Breast epithelium (tissue), 4 donors: ENCODE measurements around the gene CRK. TPM values are rescaled to one million over a fixed set of nuclear protein-coding genes. Genes with fewer than 3 reads are reported as not detected.
A peak's percentile ranks its signal among the peaks of the same experiment; 100 is the strongest.
"Not testable (repeated sequence)": the region's sequence is repeated elsewhere in the genome, so short reads cannot be mapped to it uniquely, and the experiment has no call there.

Experiments used
- DNase-seq, 2 donors: peaks; one replicate each; pipeline ENCODE4 v3.0.0-alpha.2; 2019; ENCODE audit warnings: low spot score in 2 of 2
- H3K27ac ChIP-seq, 2 donors: fragments of 200-600 bp; sonication (generic) in 1 of 2; one replicate each; pipeline ENCODE4 v1.5.1; 2016 to 2019; ENCODE audit warnings: mild to moderate bottlenecking in 1 of 2
- H3K27me3 ChIP-seq, 2 donors: fragments of 200-600 bp; sonication (generic) in 1 of 2; one replicate each; pipeline versions ENCODE4 v1.5.1 to v1.6.0; 2017 to 2019; ENCODE audit warnings: control low read depth in 1 of 2, mild to moderate bottlenecking in 1 of 2
- H3K36me3 ChIP-seq: fragments of 200-600 bp; one replicate; pipeline ENCODE4 v1.5.1; 2019
- H3K4me1 ChIP-seq, 2 donors: fragments of 200-600 bp; sonication (generic); one replicate each; pipeline ENCODE4 v1.5.1; 2016 to 2019; ENCODE audit warnings: control low read depth in 1 of 2
- H3K4me3 ChIP-seq, 3 donors: fragments of 200-600 bp; sonication (generic); 1 replicate in 2 of 3; 2 replicates in 1 of 3; pipeline ENCODE4 v1.5.1; 2016 to 2019; ENCODE audit warnings: mild to moderate bottlenecking in 3 of 3, moderate library complexity in 2 of 3
- H3K9me3 ChIP-seq, 2 donors: fragments of 200-600 bp; sonication (generic) in 1 of 2; one replicate each; pipeline ENCODE4 v1.5.1; 2016 to 2019; ENCODE audit warnings: control low read depth in 1 of 2
- POLR2A ChIP-seq: fragments of 450-650 bp; IDR thresholded peaks from one replicate; pipeline ENCODE4 v1.6.1; 2016; ENCODE audit warnings: antibody characterized with exemption, mild to moderate bottlenecking, moderate library complexity
- POLR2AphosphoS5 ChIP-seq, 3 donors: sonication (generic); formaldehyde crosslinking; IDR thresholded peaks; one replicate each; pipeline ENCODE4 v1.6.1; 2017; ENCODE audit warnings: antibody characterized with exemption in 3 of 3
- intact Hi-C: fragments of 100-400 bp; cut with DNase I; formaldehyde crosslinking; loops from one replicate; pipeline ENCODE4 v1.15.1; 2023; ENCODE audit warnings: low total_unique reads
- total RNA-seq, 3 donors: library from RNA; depleted of rRNA; stranded (reverse); fragments of >200 nt; gene quantifications; one replicate each; pipeline ENCODE4 v1.1.0, GENCODE V29; 2016
- TF ChIP-seq, protein P1 (sequence below), 3 donors: fragments of 450-650 bp; IDR thresholded peaks; one replicate each; pipeline ENCODE4 v1.5.1; 2016 to 2017; ENCODE audit warnings: antibody characterized with exemption in 3 of 3, mild to moderate bottlenecking in 3 of 3, moderate library complexity in 3 of 3

CRK gene
- total RNA-seq, 3 donors from 2014 or later = 73.7 to 84.5 (median 76.8) TPM

DNA sequence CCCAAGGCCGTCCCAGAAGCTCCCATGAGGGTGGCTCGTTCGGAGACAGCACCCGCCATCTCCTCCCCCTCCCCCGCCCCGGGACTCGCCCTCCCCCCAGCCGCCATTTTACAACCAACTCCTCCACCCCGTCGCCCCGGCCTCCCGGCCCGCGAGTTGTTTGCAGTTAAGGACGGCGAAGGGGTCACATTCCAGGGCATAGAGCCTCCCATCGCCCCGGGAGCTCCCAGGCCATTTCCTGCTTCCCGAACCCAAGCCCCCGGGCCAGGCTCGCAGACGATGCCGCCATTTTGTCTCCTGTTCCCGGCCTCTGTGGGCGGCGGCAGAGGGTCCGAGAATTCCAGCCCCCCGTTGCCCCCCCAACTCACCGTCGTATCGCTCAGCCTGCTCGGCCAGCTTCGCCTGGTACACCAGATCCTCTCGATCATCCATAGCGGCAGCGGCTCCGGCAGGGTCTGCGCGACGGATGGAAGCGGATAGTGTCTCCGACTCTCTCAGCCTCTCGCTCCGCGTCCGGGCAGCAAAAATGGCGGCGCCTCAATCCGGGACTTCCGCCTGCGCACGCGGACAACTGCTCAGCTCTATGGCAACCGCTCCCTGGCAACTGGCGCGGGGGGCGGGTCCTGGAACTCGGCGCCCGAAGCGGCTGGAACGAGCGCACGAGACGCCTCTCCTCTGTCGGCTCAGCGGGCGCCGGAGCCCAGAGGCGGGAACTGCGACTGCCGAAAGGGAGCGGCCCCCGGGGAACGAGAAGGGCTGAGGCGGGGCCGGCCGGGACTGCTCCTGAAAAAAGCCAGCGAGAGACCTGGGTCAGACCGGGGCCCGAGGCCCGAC is 56.1 kb downstream of the CRK start, which contains the start of gene YWHAE:
YWHAE (minus strand) TSS at position 544 of the 834 bp plus-strand sequence; CDS start at position 432, 112 bp downstream.
- Histone ChIP-seq H3K36me3 (no peaks in the 10 kb centered on the region), H3K4me3 (peak within 1 kb of the TSS; percentile 79 to 81 (median 80)), H3K27ac (peak within 1 kb of the TSS; percentile 95 to 99), H3K4me1 (peaks cover 0 to 12% of the 10 kb centered on the region in 2 donors), H3K9me3 (no peaks in the 10 kb centered on the region), H3K27me3 (no peaks in the 10 kb centered on the region)
- TF ChIP-seq POLR2A (peak; percentile 98), POLR2AphosphoS5 (IDR thresholded peaks at IDR 0.05) (peak; percentile 98)
- TF ChIP-seq, protein P1, sequence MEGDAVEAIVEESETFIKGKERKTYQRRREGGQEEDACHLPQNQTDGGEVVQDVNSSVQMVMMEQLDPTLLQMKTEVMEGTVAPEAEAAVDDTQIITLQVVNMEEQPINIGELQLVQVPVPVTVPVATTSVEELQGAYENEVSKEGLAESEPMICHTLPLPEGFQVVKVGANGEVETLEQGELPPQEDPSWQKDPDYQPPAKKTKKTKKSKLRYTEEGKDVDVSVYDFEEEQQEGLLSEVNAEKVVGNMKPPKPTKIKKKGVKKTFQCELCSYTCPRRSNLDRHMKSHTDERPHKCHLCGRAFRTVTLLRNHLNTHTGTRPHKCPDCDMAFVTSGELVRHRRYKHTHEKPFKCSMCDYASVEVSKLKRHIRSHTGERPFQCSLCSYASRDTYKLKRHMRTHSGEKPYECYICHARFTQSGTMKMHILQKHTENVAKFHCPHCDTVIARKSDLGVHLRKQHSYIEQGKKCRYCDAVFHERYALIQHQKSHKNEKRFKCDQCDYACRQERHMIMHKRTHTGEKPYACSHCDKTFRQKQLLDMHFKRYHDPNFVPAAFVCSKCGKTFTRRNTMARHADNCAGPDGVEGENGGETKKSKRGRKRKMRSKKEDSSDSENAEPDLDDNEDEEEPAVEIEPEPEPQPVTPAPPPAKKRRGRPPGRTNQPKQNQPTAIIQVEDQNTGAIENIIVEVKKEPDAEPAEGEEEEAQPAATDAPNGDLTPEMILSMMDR (IDR thresholded peaks at IDR 0.05) = peak in 1 of 3 donors; percentile 25
- DNase-seq = peak; percentile 96
- intact Hi-C loops = loop anchor here (5.0 kb wide), 1 partner anchor 612 kb away; no protein-coding TSS in a partner anchor

DNA sequence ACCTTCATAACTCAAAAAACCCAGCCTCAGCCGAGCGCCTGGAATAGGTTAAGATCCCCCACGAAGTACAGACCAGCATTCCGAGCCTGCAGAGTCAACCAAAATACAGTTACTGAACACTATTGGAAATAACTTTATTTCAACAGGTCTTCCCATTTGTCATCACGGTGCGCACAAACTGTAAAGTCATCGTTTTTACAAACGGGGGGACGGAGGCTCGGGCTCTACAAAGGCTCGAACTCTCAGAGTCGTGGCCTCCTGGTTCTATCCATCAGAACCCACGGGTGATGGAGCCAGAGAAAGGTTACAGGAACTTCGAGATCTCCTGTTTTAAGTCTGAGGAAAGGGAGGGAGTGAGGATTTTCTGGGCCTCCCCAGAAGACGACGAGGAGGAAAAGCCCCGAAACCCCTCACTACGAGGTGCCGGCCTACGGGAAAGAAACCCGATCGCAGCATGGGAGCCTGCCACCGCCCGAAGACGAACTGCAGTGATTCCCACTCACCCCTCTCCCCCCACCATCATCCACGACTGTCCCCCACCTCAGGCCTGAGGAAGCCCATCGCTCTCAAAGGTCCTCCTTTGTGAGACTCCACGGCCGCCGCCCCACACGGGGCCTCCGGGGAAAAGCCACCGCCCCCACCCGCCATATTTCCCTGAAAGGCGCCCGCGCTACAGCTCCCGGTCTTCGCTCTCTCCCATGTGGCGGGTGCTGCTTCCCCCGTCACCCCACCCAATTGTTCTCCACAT is 56.9 kb downstream of the CRK start:
- peak in 1 of 2 donors; percentile 60 for DNase-seq
- H3K36me3 ChIP-seq = no peaks in the 10 kb centered on the region
- H3K4me3 ChIP-seq = peak overlapping the region; percentile 79 to 81 (median 80)
- H3K27ac ChIP-seq = peak overlapping the region; percentile 95 to 99
- intact Hi-C loops = loop anchor here (5.0 kb wide), 1 partner anchor 613 kb away; no protein-coding TSS in a partner anchor
- H3K9me3 ChIP-seq = no peaks in the 10 kb centered on the region
- H3K4me1 ChIP-seq = peaks cover 0 to 13% of the 10 kb centered on the region in 2 donors
- TF ChIP-seq POLR2AphosphoS5 (IDR thresholded peaks at IDR 0.05) (no peak), POLR2A (no peak)
- TF ChIP-seq, protein P1 (IDR thresholded peaks at IDR 0.05) = no peak
- no peaks in the 10 kb centered on the region for H3K27me3 ChIP-seq

DNA sequence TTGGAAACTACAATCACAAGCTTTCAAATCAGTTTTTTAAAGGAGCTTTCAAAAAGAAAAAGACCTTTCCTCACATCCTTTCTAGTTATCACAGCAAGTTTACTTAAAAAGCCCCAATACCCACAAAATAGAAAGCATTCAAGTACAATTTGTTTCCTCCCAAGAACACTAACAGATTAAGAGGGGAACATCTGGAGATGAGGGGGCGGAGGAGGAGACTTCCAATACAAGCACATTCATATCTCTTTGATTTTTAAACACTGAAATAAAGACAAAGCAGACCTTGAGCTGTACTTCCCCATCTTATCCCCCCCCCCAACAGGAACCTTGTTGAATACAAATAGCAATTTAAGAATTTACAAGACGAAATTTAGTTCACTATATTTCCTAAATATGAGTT is 58.0 kb downstream of the CRK start:
- no peak for DNase-seq
- TF ChIP-seq POLR2A = no peak
- no peak for TF ChIP-seq POLR2AphosphoS5 (IDR thresholded peaks at IDR 0.05)
- TF ChIP-seq, protein P1 (IDR thresholded peaks at IDR 0.05) = no peak
- Histone ChIP-seq H3K4me3 (peak overlapping the region; percentile 79 to 81 (median 80)), H3K27me3 (no peaks in the 10 kb centered on the region), H3K4me1 (peaks cover 0 to 23% of the 10 kb centered on the region in 2 donors), H3K36me3 (no peaks in the 10 kb centered on the region), H3K9me3 (no peaks in the 10 kb centered on the region), H3K27ac (peak overlapping the region; percentile 36 to 99)
- intact Hi-C loops = loop anchor here (5.0 kb wide), 1 partner anchor 614 kb away; no protein-coding TSS in a partner anchor

DNA sequence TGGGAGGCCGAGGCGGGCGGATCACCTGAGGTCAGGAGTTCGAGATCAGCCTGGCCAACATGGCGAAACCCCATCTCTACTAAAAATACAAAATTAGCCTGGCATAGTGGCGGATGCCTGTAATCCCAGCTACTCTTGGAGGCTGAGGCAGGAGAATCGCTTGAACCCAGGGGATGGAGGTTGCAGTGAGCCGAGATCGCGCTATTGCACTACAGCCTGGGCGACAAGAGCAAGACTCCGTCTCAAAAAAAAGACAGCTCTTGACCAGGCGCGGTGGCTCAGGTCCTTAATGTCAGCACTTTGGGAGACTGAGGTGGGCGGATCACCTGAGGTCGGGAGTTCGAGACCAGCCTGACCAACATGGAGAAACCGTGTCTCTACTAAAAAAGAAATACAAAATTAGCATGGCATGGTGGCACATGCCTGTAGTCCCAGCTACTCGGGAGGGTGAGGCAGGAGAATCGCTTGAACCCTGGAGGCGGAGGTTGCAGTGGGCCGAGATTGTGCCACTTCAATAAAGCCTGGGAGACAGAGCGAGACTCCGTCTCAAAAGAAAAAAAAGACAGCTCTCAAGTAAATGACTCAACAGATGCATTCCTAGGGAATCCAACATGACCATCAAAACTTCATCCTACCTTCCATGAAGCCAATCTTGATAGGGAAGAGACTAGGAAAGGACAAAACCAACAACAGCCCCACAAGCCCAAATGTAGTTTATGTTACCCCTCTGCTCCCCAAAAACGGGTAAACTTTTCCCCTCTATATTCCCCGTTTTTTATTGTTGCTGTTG is 60.0 kb downstream of the CRK start:
- H3K27me3 ChIP-seq, DNase-seq, H3K36me3 ChIP-seq, H3K9me3 ChIP-seq: not testable (repeated sequence)
- intact Hi-C loops = loop anchor here (5.0 kb wide), 1 partner anchor 616 kb away; no protein-coding TSS in a partner anchor
- Histone ChIP-seq H3K4me1 (peaks cover 0 to 25% of the 10 kb centered on the region in 2 donors), H3K4me3 (peak overlapping the region in 1 of 3 donors; percentile 10), H3K27ac (peak overlapping the region in 1 of 2 donors; percentile 99)

DNA sequence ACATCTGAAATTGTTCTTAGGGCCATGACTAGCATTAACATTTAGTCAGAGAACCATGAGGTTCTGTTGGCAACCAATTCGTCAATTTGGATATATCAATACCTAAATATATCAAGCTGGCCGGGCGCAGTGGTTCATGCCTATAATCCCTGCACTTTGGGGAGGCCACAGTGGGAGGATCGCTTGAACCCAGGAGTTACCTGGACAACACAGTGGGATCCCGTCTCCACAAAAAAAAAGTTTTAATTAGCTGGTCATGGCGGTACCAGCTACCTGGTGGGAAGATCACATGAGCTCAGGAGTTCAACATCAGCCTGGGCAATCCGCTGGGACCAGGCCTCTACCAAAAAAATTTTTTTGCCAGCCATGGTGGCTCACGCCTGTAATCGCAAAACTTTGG is 64.5 kb downstream of the CRK start:
- H3K27ac ChIP-seq = peak overlapping the region; percentile 8 to 56
- no peaks in the 10 kb centered on the region for H3K36me3 ChIP-seq
- no peak overlapping the region for H3K4me3 ChIP-seq
- TF ChIP-seq POLR2AphosphoS5 (IDR thresholded peaks at IDR 0.05) = no peak
- no peak for TF ChIP-seq POLR2A
- TF ChIP-seq, protein P1 (IDR thresholded peaks at IDR 0.05) = no peak
- H3K4me1 ChIP-seq = peaks cover 0 to 28% of the 10 kb centered on the region in 2 donors
- no peak for DNase-seq
- no peaks in the 10 kb centered on the region for H3K9me3 ChIP-seq
- intact Hi-C loops = no loop called here
- no peaks in the 10 kb centered on the region for H3K27me3 ChIP-seq
